ENCODE results near the gene ZSCAN26. TPM values are rescaled to one million over a fixed set of nuclear protein-coding genes. Genes with fewer than 3 reads are reported as not detected.
A peak's percentile ranks its signal among the peaks of the same experiment; 100 is the strongest.

The ZSCAN26 gene
- total and polyA plus RNA-seq, 2 of the 8 experiments (the other 6 are each of a cell fraction or from before 2014, with no cell fraction given) = 7.0 to 8.5 TPM

DNA sequence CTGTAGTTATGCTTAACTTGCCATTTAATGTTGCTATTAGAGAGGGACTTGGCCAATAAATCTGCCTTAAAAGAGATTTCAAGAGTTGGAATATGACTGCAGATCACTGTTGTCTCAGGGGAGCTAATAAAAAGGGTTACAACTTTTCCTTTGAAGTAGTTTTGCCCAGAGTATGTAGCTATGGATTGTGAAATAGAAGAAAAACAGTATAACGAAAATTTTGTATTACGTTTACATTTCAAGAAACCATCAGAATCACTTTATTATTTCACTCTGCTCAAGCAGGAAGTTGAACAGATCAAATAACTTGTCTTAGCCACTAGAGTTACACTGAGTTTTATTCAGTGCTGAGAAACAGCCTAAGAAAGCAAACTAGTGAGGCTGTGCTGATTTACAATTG is 3.0 kb upstream of the ZSCAN26 start:
- ChIA-PET CTCF (ENCODE audit: partially characterized antibody) (no interaction called here), POLR2A (ENCODE audit: partially characterized antibody) (interaction anchor here (1.4 to 1.9 kb wide), 4 partner anchors 16 to 92 kb away, joined by 3 to 5 read pairs (median 3); partner anchors contain the start of gene PGBD1)
- DNase-seq (ENCODE audit: low read depth in 1 of 2, low spot score in 2 of 2) (no peak), FAIRE-seq (no peak)
- peaks cover 2% of the 10 kb centered on the region; the same call in 1 of the 2 replicates for H3K23me2 ChIP-seq (ENCODE audit: low read depth, low read length)
- 0 out of 7 replicates have a peak, but pooled peaks cover 0 to under 1% (median 0%) of the 10 kb centered on the region in 4 experiments for H3K27me3 ChIP-seq (replicated peaks in 1 of 4; ENCODE audit: control insufficient read depth in 3 of 4, extremely low read depth in 1 of 4, insufficient read depth in 3 of 4, low read length in 3 of 4)
- no peak overlapping the region for H4K5ac ChIP-seq (ENCODE audit: insufficient read length, low read depth, low read length)
- H2BK5ac ChIP-seq (ENCODE audit: low read depth, low read length) = no peak overlapping the region
- H4K91ac ChIP-seq (replicated peaks; ENCODE audit: insufficient read length, low read length) = no peak overlapping the region
- H2AFZ ChIP-seq (ENCODE audit: low read length) = 0 out of 2 replicates have a peak overlapping the region, but pooled peaks have one; percentile 31
- no peak overlapping the region for H3K23ac ChIP-seq (ENCODE audit: insufficient read length)
- peaks cover 0 to 2% (median 0%) of the 10 kb centered on the region in 4 experiments; a peak in 1 of 7 replicates for H3K4me1 ChIP-seq (replicated peaks in 1 of 4; ENCODE audit: control insufficient read depth in 3 of 4, insufficient read depth in 4 of 4, low read length in 3 of 4)
- H3K79me2 ChIP-seq (ENCODE audit: control insufficient read depth in 1 of 2, insufficient read depth in 2 of 2, low read length in 2 of 2) = peaks cover 0 to 11% of the 10 kb centered on the region in 2 experiments; a peak in 2 of 4 replicates
- H2BK15ac ChIP-seq (ENCODE audit: low read length) = no peak overlapping the region
- no peak overlapping the region for H3K18ac ChIP-seq (ENCODE audit: extremely low read depth, low read length)
- H3K9ac ChIP-seq (replicated peaks in 1 of 4; ENCODE audit: extremely low read depth in 1 of 4, low read depth in 3 of 4, low read length in 3 of 4) = no peak overlapping the region
- no peak overlapping the region for H3K4me2 ChIP-seq (ENCODE audit: insufficient read depth in 1 of 2, low read depth in 2 of 2, low read length in 2 of 2)
- H3K27ac ChIP-seq (ENCODE audit: low read depth, low read length) = no peak overlapping the region
- H3K14ac ChIP-seq (ENCODE audit: insufficient read length) = no peak overlapping the region
- H3K9me3 ChIP-seq (ENCODE audit: insufficient read depth in 2 of 2, low read depth in 1 of 2, low read length in 1 of 2) = no peaks in the 10 kb centered on the region
- H3K36me3 ChIP-seq (ENCODE audit: control insufficient read depth in 2 of 4, insufficient read depth in 4 of 4, low read length in 3 of 4) = no peaks in the 10 kb centered on the region
- no peak overlapping the region for H2BK20ac ChIP-seq (ENCODE audit: low read length)
- no peak overlapping the region for H4K8ac ChIP-seq (ENCODE audit: extremely low read depth, insufficient read depth, low read length)
- H2BK120ac ChIP-seq (replicated peaks; ENCODE audit: low read depth, low read length) = no peak overlapping the region
- no peak overlapping the region for H2AK5ac ChIP-seq (ENCODE audit: low read depth, low read length)
- no peak overlapping the region for H3K56ac ChIP-seq (replicated peaks; ENCODE audit: insufficient read length, low read depth, low read length)
- H3K4ac ChIP-seq (replicated peaks; ENCODE audit: insufficient read length, low read depth, low read length) = no peak overlapping the region
- H2BK12ac ChIP-seq (ENCODE audit: low read depth, low read length) = no peak overlapping the region
- no peaks in the 10 kb centered on the region for H4K20me1 ChIP-seq (replicated peaks in 1 of 2; ENCODE audit: control insufficient read depth in 1 of 2, insufficient read depth in 2 of 2, low read length in 2 of 2)
- H3K4me3 ChIP-seq (ENCODE audit: extremely low read depth in 1 of 4, insufficient read depth in 2 of 4, low read depth in 3 of 4, low read length in 4 of 4) = no peak overlapping the region
- TF ChIP-seq CBX8 (IDR thresholded peaks at IDR 0.05; ENCODE audit: borderline replicate concordance, low read depth, low read length) (no peak), TCF12 (IDR thresholded peaks at IDR 0.05; ENCODE audit: low read depth, low read length) (no peak)
- 90% methylated on average over 2 of the region's 2 CpGs; no CpG with 5 or more reads in 1 of the 2 experiments for WGBS, 2 experiments (ENCODE audit: extremely low coverage in 1 of 2, insufficient coverage in 1 of 2, insufficient read length in 1 of 2, insufficient replicate concordance in 2 of 2, low coverage in 1 of 2, low lambda C conversion rate in 2 of 2, missing lambda C conversion rate in 1 of 2)
- no peaks in the 10 kb centered on the region for H3K79me1 ChIP-seq (ENCODE audit: low read depth, low read length)
